Stimulated activated CD4-positive, alpha-beta T cell treated with anti-CD3 and anti-CD28 coated beads, Interleukin-4, amount 100 ng/mL, for 48 hours (primary cell): ENCODE measurements around the gene UBE3B.
"Not testable (repeated sequence)": the region's sequence is repeated elsewhere in the genome, so short reads cannot be mapped to it uniquely, and the experiment has no call there.

Source experiments
- DNase-seq, 2 donors: peaks; one replicate each; pipeline ENCODE4 v3.0.0-alpha.2; 2020; ENCODE audit warnings: low read depth in 2 of 2

Gene UBE3B

DNA sequence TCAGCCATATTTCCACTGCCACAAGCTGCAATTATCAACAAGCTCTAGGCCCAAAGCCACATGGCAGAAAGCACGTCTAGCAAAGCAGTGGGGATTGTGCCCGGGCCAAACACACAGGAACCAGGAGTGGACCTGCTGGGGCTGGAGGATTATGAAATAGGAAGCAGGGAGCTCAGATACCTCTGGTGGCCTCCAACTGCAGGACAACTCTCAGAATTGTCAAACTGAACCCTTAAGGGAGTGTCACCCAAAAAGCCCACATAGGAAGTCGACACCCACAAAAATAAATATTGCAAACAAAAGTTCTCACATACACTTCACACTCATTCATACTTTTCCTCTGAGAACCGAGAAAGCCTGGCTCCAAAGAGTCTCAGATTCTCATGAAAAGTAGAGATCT lies 26.5 kb upstream of the UBE3B start:
- no peak for DNase-seq

DNA sequence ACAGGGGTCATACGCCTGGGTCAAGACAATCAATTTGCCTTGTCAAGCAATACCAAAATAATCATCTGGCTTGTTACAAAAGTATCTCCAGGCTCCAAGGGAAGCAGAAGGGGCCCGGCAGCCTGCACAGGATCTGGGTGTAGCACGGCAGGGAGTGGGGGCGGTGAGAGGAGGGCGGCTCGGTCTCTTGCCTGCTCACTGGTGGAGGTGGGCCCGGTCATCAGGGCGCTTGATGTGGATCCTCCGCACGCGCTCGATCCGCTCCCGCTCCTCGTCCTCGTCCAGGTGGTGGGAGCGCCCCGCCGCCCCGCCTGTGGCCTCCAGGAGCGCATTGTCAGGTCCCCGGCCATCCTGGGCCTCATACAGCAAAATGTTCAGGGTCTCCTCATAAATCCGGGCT lies 26.0 kb upstream of the UBE3B start:
- DNase-seq = no peak

DNA sequence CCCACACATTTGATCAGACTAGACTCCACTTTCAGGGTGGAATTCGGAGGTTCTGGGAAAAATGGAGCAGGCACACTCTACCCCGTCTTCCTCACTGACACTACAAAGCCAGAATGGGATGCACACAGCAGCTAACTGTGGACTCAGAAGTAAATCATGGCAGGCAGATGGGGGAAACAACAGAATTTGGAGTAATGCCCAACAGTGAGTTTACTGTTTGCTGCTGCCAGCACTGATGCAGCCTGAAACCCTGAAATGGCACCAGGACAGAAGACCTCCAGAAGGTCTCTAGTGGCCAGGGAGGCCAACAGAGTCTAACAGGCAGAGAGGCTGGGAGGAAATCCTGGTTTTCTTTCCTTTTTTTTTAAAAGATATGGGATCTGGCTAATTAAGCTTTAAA lies 24.9 kb upstream of the UBE3B start:
- no peak for DNase-seq

GRCh38 chr12:109455706-109456105 lies 21.7 kb upstream of the UBE3B start:
- DNase-seq = no peak

GRCh38 chr12:109458086-109458485 lies 19.3 kb upstream of the UBE3B start:
- no peak for DNase-seq

- DNase-seq = no peak
Observed at GRCh38 chr12:109458771-109459208, 18.6 kb upstream of the UBE3B start.

DNA sequence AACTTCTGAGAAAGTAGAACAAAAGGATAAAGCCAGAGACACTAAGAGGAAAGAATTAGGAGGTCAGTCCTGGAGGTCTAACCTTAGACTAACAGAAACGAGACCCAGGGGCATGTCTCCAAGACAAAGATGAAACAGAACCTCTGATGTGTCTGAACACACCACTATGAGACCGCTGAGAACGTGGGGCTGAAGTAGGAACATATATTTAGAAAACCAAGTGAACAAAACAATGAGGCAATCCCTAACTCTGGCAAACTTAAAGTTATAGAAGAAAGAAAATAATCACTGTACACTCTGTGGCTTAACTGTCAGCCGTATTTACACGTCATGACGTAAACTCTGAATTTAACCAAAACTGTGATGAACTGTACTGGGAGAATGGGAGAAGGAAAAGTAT lies 18.2 kb upstream of the UBE3B start:
- DNase-seq = no peak

GRCh38 chr12:109460538-109460937 lies 16.9 kb upstream of the UBE3B start:
- no peak for DNase-seq

DNA sequence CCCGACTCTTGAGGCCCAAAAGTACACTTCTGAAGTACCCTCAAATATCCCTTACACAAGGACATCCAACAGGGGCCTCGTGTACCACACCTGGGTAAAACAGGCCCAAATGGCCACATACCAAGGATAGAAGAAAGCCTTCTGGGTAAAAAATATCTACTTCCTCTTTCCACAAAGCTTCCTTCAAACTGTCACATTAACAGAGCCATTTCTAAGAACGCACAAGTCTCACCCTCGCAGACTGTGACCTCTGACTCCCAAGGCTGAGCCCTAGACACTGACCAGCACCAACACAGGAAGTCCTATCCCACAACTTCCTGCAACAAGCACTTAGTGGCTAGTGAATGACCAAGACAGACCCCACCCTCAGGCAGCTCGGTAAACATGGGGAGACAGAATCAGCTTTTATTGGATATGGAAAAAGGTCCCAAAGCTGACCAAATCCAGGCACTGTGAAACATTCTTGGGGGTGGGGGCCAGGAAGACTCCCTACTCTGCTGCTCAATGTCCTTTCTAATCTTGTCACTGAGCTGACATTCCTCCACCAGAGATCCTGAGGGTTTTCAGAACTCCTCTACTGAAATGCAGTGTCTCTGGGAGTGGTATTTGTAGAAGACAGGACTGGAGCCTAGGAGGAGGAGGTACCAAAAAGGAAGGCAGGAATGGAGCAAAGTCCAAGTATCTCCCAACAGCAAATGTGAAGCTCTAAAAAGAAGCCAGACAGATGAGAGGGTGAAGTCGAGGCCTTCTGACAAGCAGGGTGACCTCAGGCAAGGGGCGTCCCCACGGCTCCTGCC lies 16.2 kb upstream of the UBE3B start:
- no peak for DNase-seq

DNA sequence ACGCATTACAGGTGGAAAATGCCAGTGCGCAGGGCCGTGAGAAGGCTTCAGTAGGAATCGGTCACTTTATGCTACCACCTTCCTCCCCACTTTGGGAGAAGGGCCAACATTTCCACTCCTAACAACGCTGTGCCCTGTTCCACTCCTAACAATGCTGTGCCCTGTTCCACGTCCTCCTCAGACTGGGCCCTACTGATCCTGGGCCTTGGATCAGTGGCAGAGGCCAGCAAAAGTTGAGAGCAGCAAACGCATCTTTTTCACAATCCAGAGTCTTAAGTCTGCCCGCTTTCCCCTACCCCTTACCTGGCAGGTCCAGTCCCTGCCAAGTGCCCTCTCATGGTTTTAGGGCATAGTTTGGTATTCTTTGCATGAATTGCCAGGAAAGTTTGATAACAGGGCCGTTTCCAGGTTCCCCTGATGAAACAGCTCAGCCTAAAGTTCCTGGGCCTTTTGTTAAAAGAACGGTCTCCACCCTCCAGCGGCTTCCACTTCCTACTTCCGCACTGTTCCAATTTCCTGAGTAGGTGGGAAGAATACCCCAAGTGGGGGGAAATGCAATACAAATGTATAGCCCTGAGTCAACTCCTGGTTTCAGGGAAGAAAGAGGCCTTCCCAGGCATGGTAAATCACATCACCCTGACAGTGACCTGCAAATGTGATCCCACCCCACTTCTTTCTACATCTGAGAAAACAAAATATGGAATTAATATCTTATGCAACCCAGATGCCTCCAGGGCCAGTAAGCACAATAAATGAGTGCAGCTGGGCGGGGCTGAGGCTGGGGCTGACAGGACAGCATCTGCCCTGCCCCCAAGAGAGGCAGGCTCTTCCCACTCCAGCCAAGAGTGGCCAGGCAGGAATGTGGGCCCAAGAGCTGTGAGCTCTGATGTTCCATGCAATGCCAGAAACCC lies 15.3 kb upstream of the UBE3B start:
- DNase-seq = no peak

GRCh38 chr12:109462868-109463692 lies 14.4 kb upstream of the UBE3B start:
- DNase-seq = no peak

DNA sequence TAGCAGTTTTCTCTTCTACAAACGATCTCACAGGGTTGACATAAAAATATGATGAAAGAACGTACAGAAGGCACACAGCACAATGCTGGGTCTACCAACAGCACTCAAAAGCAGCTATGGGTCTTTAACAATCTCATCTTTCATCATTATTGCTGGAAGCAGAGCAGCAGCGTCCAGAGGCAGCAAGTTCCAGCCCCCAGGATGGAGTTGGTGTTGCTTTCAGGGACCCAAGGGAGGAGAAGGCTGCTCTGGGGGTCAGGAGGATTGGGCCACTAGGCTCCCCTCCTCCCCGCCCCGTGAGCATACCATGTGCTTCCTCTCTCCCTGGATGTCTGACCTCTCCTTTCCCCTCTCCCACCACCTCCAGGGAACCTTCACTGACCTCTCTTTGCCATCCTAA lies 13.7 kb upstream of the UBE3B start:
- DNase-seq = no peak

DNA sequence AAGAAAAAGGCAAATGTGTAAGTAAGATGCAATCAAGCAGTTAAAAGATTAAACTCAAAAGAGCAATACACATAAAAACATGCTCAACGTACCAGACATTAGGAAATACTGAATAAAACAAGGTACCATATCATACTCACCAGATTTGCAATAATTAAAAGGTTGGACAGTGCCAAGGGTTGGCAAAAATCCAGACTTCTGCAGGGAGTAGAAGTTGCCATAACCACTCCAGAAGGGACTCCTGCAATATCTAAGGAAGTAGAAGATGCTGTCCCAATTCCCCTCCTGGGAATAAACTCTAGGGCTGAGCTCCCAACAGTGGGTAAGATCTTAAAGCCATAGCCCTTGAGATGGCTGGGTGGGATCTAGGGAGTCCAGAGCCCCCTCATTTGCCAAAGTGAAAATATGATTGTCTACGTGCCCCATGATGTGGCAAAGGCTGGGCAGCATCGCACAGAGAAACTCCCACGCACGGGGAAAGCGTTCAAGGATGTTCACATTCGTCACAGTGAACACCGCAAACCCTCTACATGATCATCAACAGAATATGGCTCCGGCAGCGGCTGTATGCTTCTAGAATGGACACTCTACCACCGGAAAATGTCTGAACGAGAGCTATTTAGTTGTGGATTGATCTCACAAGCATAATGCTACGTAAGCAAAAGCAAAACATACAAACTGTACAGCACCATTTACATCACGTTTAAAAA lies 12.6 kb upstream of the UBE3B start:
- DNase-seq = no peak

GRCh38 chr12:109466305-109466704 lies 11.1 kb upstream of the UBE3B start:
- no peak for DNase-seq

- no peak for DNase-seq
Observed at GRCh38 chr12:109466821-109467220, 10.6 kb upstream of the UBE3B start.

- DNase-seq = no peak
Observed at GRCh38 chr12:109467978-109468676, 9.3 kb upstream of the UBE3B start.

GRCh38 chr12:109469517-109469916 lies 7.9 kb upstream of the UBE3B start:
- no peak for DNase-seq

DNA sequence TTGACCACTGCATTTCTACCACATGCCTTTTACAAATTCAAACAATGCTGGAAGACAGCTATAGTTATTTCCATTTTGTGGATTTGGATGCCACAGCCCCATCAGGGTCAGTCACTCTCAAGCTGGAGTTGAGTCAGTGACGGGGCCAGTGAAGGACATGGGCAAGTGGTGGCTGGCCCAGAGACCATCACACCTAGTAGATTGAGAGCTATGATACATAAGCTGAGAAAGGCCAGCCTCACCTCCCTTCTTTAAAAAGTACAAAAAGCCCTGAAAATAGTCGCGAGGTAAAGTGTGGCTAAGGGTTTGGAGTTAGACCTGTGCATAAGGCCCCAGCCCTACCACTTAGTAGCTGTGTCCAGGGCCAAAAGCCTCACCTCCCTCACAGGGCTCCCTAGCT lies 4.4 kb upstream of the UBE3B start:
- DNase-seq = no peak

- DNase-seq = not testable (repeated sequence)
Observed at GRCh38 chr12:109473526-109474270, 3.7 kb upstream of the UBE3B start.

DNA sequence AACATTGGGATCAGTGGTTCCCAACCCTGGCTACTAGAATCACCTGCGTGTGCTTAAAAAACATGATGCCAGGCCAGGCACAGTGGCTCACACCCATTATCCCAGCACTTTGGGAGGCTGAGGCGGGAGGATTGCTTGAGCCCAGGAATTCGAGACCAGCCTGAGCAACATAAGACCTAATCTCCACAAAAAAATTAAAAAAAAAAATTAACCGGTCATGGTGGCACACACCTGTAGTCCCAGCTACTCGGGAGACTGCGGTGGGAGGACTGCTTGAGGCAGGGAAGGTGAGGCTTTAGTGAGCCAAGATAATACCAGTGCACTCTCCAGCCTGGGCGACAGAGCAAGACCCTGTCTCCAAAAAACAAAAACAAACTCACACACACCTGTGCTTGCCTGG lies 2.3 kb upstream of the UBE3B start:
- DNase-seq = no peak
